Activated B cell treated with CpG ODN at 0.5 μM for 24 hours (primary cell): ENCODE measurements around the gene NUDT7. TPM values are rescaled to one million over a fixed set of nuclear protein-coding genes. Genes with fewer than 3 reads are reported as not detected.

ENCODE experiments used
- ATAC-seq: fragments of 200-7000 bp; cut with Tn5 transposase; one replicate; pipeline ENCODE4 v1.10.0; 2021; ENCODE audit warnings: low read depth, mild to moderate bottlenecking, moderate library complexity
- CTCF ChIA-PET: fragments of 350-600 bp; sonication (Branson Sonifier 250); formaldehyde crosslinking; loops from one replicate; lab custom pipeline; 2021; ENCODE audit warnings: antibody characterized with exemption; lab: Charles Lee
- POLR2A ChIA-PET: fragments of 350-600 bp; sonication (Branson Sonifier 250); formaldehyde crosslinking; loops from one replicate; lab custom pipeline; 2021; ENCODE audit warnings: antibody characterized with exemption; lab: Charles Lee
- DNase-seq: peaks from one replicate; pipeline ENCODE4 v3.0.0; 2022
- H3K27ac Mint-ChIP-seq: one replicate; pipeline ENCODE4 v1.8.0; 2020; ENCODE audit warnings: mixed read lengths
- H3K27me3 Mint-ChIP-seq: one replicate; pipeline ENCODE4 v1.8.0; 2021; ENCODE audit warnings: mixed read lengths
- H3K36me3 Mint-ChIP-seq: one replicate; pipeline ENCODE4 v1.8.0; 2021; ENCODE audit warnings: low read depth, mixed read lengths
- H3K4me1 Mint-ChIP-seq: one replicate; pipeline ENCODE4 v1.8.0; 2021; ENCODE audit warnings: mixed read lengths
- H3K4me3 Mint-ChIP-seq: one replicate; pipeline ENCODE4 v1.8.0; 2020; ENCODE audit warnings: mild to moderate bottlenecking, mixed read lengths
- H3K9me3 Mint-ChIP-seq: one replicate; pipeline ENCODE4 v1.8.0; 2020; ENCODE audit warnings: mixed read lengths
- intact Hi-C: fragments of 100-400 bp; cut with micrococcal nuclease; formaldehyde crosslinking; loops from one replicate; pipeline ENCODE4 v1.15.1; 2024
- total RNA-seq: library from RNA; stranded (reverse); gene quantifications from 2 replicates; pipeline ENCODE4 v1.2.3, GENCODE V29; 2022
- TF ChIP-seq, protein P1 (sequence below): fragments of 200-600 bp; IDR thresholded peaks from one replicate; pipeline ENCODE4 v1.8.0; 2022; ENCODE audit warnings: antibody characterized with exemption, mild to moderate bottlenecking

Gene NUDT7
- total RNA-seq, 1 donor from 2014 or later: 4.0 TPM

DNA sequence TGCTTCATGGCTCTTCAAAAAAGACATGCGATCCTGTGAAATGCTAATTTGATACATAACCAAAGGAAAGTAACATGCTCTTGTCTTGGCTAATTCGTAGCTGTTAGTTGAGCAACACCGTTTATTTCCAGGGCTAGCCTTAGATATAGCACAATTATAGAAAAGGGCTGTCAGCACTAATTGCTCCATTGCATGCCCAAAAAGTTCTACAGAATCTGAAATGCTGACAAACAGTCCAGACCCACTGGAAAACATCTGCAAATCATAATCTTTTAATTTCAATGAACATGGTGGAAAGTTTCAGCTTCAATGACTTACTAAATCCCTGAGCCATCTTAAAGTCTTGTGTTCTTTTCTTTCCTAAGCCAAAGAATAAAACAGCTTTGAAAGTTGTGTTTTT is 42.9 kb upstream of the NUDT7 start:
- POLR2A ChIA-PET: no interaction called here
- CTCF ChIA-PET: interaction anchor here (3.2 kb wide), 1 partner anchor 294 kb away, joined by 9 read pairs; no protein-coding TSS in a partner anchor
- no peaks in the 10 kb centered on the region for H3K36me3 Mint-ChIP-seq
- intact Hi-C loops: loop anchor here (5.0 kb wide), 1 partner anchor 558 kb away; no protein-coding TSS in a partner anchor
- TF ChIP-seq, protein P1, sequence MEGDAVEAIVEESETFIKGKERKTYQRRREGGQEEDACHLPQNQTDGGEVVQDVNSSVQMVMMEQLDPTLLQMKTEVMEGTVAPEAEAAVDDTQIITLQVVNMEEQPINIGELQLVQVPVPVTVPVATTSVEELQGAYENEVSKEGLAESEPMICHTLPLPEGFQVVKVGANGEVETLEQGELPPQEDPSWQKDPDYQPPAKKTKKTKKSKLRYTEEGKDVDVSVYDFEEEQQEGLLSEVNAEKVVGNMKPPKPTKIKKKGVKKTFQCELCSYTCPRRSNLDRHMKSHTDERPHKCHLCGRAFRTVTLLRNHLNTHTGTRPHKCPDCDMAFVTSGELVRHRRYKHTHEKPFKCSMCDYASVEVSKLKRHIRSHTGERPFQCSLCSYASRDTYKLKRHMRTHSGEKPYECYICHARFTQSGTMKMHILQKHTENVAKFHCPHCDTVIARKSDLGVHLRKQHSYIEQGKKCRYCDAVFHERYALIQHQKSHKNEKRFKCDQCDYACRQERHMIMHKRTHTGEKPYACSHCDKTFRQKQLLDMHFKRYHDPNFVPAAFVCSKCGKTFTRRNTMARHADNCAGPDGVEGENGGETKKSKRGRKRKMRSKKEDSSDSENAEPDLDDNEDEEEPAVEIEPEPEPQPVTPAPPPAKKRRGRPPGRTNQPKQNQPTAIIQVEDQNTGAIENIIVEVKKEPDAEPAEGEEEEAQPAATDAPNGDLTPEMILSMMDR: no peak
- no peak for DNase-seq
- H3K27me3 Mint-ChIP-seq: no peaks in the 10 kb centered on the region
- no peak for ATAC-seq
- no peak overlapping the region for H3K4me3 Mint-ChIP-seq
- H3K9me3 Mint-ChIP-seq: no peaks in the 10 kb centered on the region
- H3K4me1 Mint-ChIP-seq: peaks cover 8% of the 10 kb centered on the region
- no peak overlapping the region for H3K27ac Mint-ChIP-seq

DNA sequence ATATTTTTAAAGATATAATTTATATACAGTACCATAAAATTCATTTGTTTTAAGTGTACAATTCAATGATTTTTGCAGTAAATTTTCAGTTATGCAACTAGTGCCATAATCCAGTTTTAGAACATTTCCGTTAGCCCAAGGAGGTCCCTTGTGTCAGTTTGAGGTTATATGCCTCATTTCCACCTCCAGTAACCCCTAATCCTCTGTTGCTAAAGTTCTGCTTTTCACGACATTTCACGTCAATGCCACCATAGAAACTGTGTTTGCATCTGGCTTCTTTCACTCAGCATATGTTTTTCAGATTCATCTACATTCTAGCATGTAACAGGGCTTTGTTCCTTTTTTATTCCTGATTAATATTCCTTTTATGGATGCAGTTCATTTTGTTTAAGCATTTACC is 42.4 kb upstream of the NUDT7 start:
- POLR2A ChIA-PET: no interaction called here
- no peak for DNase-seq
- H3K27me3 Mint-ChIP-seq: no peaks in the 10 kb centered on the region
- intact Hi-C loops: loop anchor here (5.0 kb wide), 1 partner anchor 557 kb away; no protein-coding TSS in a partner anchor
- no peak overlapping the region for H3K4me3 Mint-ChIP-seq
- H3K27ac Mint-ChIP-seq: no peak overlapping the region
- H3K4me1 Mint-ChIP-seq: peaks cover 8% of the 10 kb centered on the region
- no peak for ATAC-seq
- TF ChIP-seq, protein P1: no peak
- H3K36me3 Mint-ChIP-seq: no peaks in the 10 kb centered on the region
- CTCF ChIA-PET: interaction anchor here (3.2 kb wide), 1 partner anchor 293 kb away, joined by 9 read pairs; no protein-coding TSS in a partner anchor
- no peaks in the 10 kb centered on the region for H3K9me3 Mint-ChIP-seq

DNA sequence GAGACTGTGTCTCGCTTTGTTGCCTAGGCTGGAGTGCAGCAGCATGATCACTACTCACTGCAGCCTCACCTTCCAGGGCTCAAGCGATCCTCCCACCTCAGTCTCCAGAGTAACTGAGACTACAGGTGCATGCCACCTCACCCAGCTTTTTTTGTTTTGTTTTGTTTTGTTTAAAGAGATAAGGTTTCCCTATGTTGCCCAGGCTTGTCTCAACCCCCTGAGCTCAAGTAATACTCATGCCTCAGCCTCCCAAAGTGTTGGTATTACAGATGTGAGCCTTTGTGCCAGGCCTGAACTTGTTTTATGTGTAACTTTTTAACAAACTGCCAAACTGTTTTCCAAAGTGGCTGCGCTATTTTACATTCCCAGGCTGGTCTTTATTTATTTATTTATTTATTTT is 41.8 kb upstream of the NUDT7 start:
- ChIA-PET CTCF (no interaction called here), POLR2A (no interaction called here)
- H3K27me3 Mint-ChIP-seq: no peaks in the 10 kb centered on the region
- H3K36me3 Mint-ChIP-seq: no peaks in the 10 kb centered on the region
- H3K9me3 Mint-ChIP-seq: no peaks in the 10 kb centered on the region
- intact Hi-C loops: no loop called here
- ATAC-seq (no peak), DNase-seq (no peak)
- no peak overlapping the region for H3K27ac Mint-ChIP-seq
- TF ChIP-seq, protein P1: no peak
- no peak overlapping the region for H3K4me3 Mint-ChIP-seq
- peaks cover 8% of the 10 kb centered on the region for H3K4me1 Mint-ChIP-seq

DNA sequence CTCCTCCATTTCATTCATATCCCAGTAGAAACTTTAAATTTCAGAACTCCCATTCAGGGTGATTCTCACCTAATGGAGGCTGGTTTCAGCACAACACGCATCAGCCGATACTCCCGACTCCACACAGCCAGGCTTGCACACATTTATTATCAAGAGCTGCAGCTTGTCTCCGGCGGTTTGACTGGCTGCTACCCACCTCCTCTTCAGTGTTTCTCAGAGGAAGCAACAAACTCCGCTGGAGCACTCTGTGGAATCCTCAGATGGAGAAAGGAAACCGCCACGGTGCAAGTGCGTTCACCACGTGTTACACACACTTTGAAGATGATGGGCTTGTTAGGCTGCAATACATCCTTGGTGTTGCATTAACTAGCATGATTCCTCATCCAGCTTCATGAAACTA is 39.7 kb upstream of the NUDT7 start:
- H3K27me3 Mint-ChIP-seq: peaks cover under 1% of the 10 kb centered on the region
- H3K36me3 Mint-ChIP-seq: no peaks in the 10 kb centered on the region
- no peak overlapping the region for H3K27ac Mint-ChIP-seq
- H3K4me3 Mint-ChIP-seq: no peak overlapping the region
- ChIA-PET CTCF (no interaction called here), POLR2A (no interaction called here)
- intact Hi-C loops: no loop called here
- DNase-seq (no peak), ATAC-seq (no peak)
- TF ChIP-seq, protein P1: no peak
- peaks cover 8% of the 10 kb centered on the region for H3K4me1 Mint-ChIP-seq
- H3K9me3 Mint-ChIP-seq: no peaks in the 10 kb centered on the region

DNA sequence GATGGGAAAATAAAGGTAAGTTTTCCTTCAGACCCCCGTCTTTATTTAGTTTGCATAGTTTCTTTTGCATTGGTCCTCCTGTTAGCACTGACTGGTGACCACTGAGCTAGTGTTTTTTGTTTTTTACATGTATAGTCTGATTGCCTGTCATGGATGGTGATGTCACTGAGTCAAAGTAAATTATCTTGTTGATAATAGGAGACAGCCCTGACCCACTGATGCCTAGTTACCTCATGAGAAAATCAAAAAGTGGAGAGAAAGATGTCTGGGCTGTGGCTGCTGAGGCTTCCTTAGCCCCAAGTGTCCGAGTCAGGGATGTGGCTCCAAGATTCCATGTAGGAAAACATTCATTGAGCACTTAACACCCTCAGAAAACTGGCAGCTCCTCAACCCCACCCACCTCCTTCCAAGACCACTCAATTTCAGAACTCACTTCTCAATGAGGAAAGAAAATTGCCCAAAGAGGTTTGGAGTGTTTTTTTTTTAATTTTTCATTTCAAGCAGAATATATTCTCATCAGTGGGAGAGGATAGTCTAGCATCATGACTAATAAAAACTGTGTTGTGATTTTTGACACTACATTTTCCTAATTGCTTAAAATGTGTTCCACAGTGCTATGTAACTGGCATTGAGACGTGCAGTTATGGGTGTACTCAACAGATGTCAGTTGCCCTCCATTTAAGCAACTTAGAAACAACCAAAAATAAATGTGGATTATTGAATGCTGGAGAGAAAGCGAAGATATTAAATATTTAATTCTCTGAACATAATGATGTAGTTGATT is 38.7 kb upstream of the NUDT7 start:
- Mint-ChIP-seq H3K27me3 (peaks cover 7% of the 10 kb centered on the region), H3K4me1 (peaks cover 8% of the 10 kb centered on the region), H3K27ac (no peak overlapping the region), H3K9me3 (no peaks in the 10 kb centered on the region), H3K4me3 (no peak overlapping the region), H3K36me3 (no peaks in the 10 kb centered on the region)
- DNase-seq: no peak
- TF ChIP-seq, protein P1: no peak
- CTCF ChIA-PET: no interaction called here
- POLR2A ChIA-PET: no interaction called here
- ATAC-seq: no peak
- intact Hi-C loops: no loop called here
